ENCODE data around the gene ANKK1.
A peak's percentile ranks its signal among the peaks of the same experiment; 100 is the strongest.

DNA sequence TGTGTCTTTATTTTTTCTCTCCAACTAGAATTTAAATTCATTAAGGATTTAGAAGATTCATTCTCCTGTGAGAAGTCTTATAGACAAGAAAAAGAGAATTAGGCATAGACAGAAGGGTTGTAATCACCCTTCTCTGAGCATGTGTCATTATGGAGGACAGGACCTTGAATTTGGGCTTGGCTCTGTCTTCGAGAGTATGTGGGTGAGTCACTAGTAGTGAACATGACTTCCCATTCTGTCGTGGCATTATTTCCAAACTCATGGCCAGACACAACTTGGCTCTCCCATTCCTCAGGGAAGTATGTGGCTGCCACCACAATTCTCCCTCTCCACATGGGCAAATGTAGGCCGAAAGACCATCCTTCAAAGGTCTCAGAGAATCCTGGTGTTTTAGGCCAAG lies 14.3 kb upstream of the ANKK1 start:
- TF ChIP-seq POLR2AphosphoS5 (IDR thresholded peaks at IDR 0.05; ENCODE audit: insufficient read depth in 1 of 2, low read depth in 1 of 2), result peak in 1 of 2 donors; percentile 28
- TF ChIP-seq, protein P1, sequence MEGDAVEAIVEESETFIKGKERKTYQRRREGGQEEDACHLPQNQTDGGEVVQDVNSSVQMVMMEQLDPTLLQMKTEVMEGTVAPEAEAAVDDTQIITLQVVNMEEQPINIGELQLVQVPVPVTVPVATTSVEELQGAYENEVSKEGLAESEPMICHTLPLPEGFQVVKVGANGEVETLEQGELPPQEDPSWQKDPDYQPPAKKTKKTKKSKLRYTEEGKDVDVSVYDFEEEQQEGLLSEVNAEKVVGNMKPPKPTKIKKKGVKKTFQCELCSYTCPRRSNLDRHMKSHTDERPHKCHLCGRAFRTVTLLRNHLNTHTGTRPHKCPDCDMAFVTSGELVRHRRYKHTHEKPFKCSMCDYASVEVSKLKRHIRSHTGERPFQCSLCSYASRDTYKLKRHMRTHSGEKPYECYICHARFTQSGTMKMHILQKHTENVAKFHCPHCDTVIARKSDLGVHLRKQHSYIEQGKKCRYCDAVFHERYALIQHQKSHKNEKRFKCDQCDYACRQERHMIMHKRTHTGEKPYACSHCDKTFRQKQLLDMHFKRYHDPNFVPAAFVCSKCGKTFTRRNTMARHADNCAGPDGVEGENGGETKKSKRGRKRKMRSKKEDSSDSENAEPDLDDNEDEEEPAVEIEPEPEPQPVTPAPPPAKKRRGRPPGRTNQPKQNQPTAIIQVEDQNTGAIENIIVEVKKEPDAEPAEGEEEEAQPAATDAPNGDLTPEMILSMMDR (IDR thresholded peaks at IDR 0.05), result no peak

Measured in vagina (tissue), 2 donors.